Stimulated activated CD4-positive, alpha-beta T cell treated with anti-CD3 and anti-CD28 coated beads, Interleukin-12 subunit alpha, Interleukin-12 subunit beta, amount 100 ng/mL, for 4 hours (primary cell): ENCODE measurements around the gene CCDC137.
"Not testable (repeated sequence)": the region's sequence is repeated elsewhere in the genome, so short reads cannot be mapped to it uniquely, and the experiment has no call there.

Source experiments
- DNase-seq: peaks from one replicate; pipeline ENCODE4 v3.0.0-alpha.2; 2020

Gene CCDC137

GRCh38 chr17:81651692-81652091, 14.8 kb upstream of the CCDC137 start:
- no peak for DNase-seq

DNA sequence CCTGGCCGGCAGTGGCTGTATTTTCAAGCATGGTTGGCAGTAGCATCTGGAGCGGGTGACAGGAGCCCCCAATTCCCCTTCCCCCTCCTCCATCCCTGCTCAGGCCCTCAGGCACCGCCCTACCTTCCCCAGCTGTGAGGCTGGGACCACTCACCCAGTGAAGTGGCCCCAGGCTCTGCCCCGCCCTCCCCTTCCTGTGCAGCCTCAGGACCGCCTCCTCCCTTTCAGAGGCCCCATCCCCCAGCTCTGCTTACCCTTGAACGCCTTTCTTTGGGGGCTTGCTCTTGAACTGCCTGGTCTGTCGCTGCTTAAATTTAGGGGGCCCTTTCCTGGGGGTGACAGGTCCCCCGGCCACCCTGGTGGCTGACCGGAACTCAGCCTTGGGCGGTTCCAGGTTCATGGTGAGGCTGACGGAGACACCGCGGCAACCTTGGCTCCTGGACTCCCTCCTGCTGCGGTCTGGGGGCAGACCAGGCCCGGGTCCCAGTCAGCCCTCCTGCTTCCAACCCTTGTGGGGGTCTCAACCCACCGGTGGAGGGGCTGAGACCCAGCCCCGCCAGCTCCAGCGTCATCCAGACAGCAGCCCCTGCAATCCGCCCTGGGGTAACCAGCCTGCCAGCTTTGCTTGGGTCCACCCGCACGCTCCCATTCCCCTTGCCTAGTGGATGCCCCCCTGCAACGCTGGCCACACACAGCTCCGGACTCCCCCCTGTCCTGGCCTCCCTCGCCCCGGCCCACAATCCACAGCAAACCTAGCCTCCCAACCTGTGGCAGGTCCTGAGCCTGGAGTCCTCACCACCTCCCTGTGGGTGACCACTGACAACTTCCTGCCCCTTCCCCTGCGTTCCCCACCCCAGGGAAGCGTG, 13.4 kb upstream of the CCDC137 start:
- DNase-seq, result no peak

- DNase-seq, result no peak
These were observed 11.0 kb upstream of the CCDC137 start for GRCh38 chr17:81655378-81656117.

DNA sequence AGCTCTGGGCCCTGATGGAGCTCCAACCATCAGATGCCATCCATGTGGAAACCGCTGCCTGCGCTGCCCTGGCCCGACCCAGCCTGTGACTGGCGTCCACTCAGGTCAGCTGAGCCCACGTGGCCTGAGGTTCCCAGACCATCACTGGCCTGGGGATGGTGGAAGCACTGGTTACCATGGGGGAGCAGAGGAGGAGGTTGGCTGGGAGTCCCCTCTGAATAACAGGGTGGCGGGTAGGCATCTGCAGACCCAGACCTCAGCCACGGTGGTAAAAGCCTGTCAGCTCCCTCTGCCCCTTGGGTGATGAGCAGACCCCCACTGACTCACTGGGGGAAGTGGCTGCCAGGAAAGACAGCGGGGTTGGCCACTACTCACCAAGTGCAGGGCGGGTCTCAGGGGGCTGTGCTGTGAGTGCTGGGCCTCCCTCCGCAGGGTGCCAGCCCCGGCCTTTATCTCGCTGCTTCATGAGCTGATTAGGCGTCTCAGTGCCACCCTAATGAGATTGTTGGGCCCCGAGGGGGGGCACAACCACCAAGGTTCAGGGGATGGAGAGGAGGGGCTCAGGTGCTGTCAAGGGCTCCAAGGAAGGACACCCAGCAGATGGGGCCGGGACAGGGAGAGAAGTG, 10.3 kb upstream of the CCDC137 start, which contains the start of gene PDE6G:
PDE6G (minus strand) TSS at position 425 of the 626 bp plus-strand sequence. CDS start 3,237 bp downstream, outside the sequence.
- no peak for DNase-seq

DNA sequence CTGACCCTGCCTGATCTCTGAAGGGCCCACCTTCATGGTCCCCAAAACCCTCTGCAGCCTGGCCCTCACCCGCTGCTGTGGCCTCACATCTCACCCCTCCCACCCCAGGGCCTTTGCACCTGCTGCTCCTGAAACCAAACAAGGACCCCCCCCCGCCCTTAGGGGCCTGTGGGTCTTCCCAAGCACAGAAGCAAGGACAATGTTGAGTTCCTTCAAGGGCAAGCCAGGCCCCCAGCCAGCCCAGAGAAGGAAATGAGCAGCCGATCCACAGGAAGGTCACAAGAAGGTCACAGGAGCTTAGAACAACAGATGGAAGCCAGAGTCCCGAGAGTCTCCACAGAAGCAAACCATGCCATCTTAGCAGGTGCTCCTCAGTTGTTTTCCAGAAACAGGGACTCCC, 9.7 kb upstream of the CCDC137 start:
- no peak for DNase-seq

DNA sequence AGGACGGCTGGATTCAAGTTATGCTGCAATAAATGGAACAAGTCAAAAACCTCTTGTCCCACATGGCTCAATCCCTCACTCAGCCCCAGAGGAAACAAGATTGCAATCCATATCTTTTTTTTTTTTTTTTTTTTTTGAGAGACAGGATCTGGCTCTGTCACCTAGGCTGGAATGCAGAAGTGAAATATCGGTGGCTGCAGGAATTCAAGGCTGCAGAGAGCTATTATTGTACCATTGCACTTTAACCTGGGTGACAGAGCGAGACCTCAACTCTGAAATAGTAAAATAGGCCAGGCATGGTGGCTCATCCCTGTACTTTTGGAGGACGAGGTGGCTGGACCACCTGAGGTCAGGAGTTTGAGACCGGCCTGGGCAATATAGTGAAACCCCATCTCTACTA, 7.5 kb upstream of the CCDC137 start:
- no peak for DNase-seq

DNA sequence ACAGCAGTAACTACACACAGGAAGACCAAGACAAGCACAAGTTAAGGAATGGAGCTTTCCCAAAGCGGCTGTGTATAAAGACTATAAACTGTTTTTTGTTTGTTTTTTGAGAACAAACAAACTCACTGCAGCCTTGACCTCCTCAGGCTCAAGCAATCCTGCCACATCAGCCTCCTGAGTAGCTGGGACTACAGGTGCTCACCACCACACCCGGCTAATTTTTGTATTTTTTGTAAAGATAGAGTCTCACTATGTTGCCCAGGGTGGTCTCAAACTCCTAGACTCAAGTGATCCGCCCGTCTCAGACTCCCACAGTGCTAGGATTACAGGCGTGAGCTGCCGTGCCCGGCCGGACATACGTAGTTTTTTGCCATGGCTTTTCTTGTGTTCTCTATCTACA, 6.1 kb upstream of the CCDC137 start:
- no peak for DNase-seq

DNA sequence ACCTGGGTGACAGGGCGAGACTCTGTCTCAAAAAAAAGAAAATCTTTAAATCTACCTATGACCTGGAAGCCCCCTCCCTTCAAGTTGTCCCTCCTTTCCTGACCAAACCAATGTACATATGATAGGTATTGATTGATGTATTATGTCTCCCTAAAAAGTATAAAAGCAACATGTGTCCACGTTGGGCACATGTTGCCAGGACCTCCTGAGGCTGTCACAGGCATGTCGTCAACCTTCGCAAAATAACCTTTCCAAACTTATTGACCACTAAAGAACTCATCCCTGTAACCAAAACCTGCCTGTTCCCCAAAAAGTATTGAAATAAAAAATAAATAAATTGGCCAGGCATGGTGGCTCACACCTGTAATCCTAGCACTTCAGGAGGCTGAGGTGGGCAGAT, 4.5 kb upstream of the CCDC137 start:
- no peak for DNase-seq

DNA sequence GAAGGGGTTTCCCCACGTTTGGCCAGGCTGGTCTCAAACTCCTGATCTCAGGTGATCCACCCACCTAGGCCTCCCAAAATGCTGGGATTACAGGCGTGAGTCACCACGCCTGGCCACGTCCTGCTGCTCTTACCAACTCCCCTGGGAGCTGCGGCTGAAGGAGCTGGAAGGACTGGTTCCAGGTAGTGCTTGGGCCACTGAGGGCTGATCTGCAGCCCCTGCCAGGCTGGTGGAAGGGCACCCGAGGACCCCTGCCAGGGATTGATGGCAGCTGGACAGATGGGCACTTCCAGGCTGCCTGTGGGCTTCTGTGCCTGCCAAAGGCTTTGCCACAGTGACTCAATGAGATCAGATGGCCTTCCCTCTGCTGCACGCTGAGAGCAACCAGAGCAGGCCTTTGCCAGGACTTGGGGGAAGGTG, 2.5 kb upstream of the CCDC137 start:
- no peak for DNase-seq

- peak; percentile 60 for DNase-seq
These were observed 1.1 kb upstream of the CCDC137 start for GRCh38 chr17:81665205-81666091.

DNA sequence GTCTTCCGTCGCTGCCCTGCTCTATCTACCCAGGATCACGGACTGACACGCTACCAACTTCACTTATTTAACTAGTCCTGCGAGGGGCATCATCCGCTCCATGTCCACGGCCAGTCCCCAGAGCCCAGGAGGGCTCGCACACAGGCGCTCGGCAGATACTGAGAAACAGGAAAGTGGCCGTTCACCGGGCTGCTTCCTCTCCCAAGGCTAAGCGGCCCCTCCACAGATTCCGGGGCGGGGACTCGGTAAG, 520 bp upstream of the CCDC137 start:
- DNase-seq, result peak; percentile 34

GRCh38 chr17:81667754-81668153, 1.2 kb downstream of the CCDC137 start:
- DNase-seq, result no peak

DNA sequence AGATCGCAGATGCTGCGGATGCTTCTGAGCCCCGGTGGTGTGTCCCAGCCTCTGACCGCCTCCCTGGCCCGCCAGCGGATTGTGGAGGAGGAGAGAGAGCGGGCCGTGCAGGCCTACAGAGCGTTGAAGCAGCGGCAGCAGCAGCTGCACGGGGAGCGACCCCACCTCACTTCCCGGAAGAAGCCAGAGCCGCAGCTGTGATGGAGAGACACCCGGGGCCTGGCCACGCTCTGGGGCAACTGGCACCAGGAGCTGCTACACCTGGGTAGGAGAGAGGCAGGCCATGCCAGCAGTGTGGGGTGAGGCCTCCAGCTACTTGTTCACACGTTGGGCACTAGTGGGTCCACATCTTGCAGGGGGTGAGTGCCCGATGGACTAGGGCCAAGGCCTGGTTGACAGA, 6.0 kb downstream of the CCDC137 start:
- no peak for DNase-seq

- no peak for DNase-seq
These were observed 6.4 kb downstream of the CCDC137 start for GRCh38 chr17:81672954-81673353.

GRCh38 chr17:81673561-81674258, 7.2 kb downstream of the CCDC137 start:
- DNase-seq, result no peak

DNA sequence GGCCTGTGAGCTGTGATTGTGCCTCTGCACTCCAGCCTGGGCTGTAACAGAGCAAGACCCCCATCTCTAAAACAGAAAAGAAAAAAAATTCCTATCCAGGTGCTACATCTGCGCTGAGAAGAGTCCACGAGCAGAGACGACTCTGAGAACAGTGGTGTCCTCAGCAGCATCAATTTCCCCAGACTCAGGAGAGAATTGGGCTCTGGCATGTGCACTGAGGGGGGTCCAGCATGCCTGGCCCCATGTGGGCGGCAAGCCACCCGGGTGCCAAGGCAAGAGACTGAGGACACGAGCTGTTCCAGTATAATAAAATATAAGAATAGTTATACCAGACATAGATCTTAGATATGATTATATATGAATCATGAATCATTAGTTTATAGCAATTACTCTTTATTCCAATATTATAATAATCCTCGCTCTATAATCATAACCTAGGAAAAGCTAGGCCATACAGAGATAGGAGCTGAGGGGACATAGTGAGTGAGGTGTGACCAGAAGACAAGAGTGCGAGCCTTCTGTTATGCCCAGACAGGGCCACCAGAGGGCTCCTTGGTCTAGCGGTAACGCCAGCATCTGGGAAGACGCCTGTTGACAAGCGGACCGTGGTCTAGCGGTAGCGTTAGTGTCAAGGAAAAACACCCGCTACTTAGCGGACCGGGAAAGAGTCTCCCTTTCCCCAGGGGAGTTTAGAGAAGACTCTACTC, 9.1 kb downstream of the CCDC137 start:
- DNase-seq, result not testable (repeated sequence)

DNA sequence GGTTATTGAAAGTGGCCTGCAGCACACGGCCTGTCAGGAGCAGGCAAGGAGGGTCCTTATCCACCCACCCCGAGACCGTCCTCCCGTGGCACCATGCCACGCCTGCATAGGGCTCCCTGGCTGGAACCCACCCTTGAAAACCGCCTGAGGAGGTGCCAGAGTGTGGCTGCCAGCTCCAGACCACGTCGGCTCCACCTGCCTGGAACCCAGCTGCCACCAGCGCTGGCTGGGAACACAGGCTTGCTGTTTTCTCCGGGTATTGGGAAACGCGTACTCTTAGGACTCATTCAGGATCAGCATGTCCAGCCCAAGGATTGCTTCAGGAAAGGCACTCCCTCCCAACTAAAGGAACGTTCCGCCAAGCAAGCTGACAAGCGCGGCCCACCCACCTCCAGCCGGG, 10.4 kb downstream of the CCDC137 start:
- no peak for DNase-seq

- DNase-seq, result no peak
These were observed 13.6 kb downstream of the CCDC137 start for GRCh38 chr17:81680150-81680549.

GRCh38 chr17:81681672-81682071, 15.1 kb downstream of the CCDC137 start:
- DNase-seq, result no peak

- DNase-seq, result no peak
These were observed 16.1 kb downstream of the CCDC137 start for GRCh38 chr17:81682565-81683207.

DNA sequence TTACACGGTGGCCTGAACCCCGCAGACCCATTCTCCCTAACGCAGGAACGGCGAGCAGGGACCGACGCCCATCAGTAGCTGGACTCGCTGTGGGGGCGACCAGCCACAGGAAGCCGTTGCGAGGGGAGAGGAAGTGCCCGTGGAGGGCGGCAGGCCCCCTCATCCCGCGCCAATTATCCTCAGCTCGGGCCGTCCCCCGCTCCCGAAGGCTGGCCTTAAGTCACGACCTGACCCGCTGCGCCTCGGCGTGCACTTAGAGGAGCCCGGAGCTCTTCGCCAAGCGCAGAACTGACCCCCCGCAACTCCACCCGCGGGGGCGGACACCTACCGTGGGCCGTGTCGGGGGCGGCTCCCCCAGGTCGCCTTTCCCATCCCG, 16.7 kb downstream of the CCDC137 start:
- DNase-seq, result no peak
